Measurements from ENCODE around the gene FXYD4. TPM values are rescaled to one million over a fixed set of nuclear protein-coding genes. Genes with fewer than 3 reads are reported as not detected.
A peak's percentile ranks its signal among the peaks of the same experiment; 100 is the strongest.
"Not testable (repeated sequence)": the region's sequence is repeated elsewhere in the genome, so short reads cannot be mapped to it uniquely, and the experiment has no call there.

The FXYD4 gene
- total and polyA plus RNA-seq, 5 experiments from 2014 or later: not detected

GRCh38 chr10:43336061-43336460 lies 35.4 kb upstream of the FXYD4 start:
- peaks cover 17 to 22% (median 18%) of the 10 kb centered on the region in 4 donors for H3K4me1 Mint-ChIP-seq
- no peak for DNase-seq
- H3K36me3 Mint-ChIP-seq: peaks cover 0 to 2% (median 0%) of the 10 kb centered on the region in 3 donors
- H3K4me3 Mint-ChIP-seq: no peak overlapping the region
- peaks cover 4 to 41% (median 9%) of the 10 kb centered on the region in 5 donors for H3K27me3 Mint-ChIP-seq
- no peak overlapping the region for H3K27ac Mint-ChIP-seq
- POLR2A ChIA-PET: no interaction called here
- H3K9me3 Mint-ChIP-seq: no peaks in the 10 kb centered on the region
- ATAC-seq: no peak

GRCh38 chr10:43336641-43337318 lies 34.7 kb upstream of the FXYD4 start:
- H3K4me3 Mint-ChIP-seq: no peak overlapping the region
- peaks cover 4 to 41% (median 9%) of the 10 kb centered on the region in 5 donors for H3K27me3 Mint-ChIP-seq
- H3K9me3 Mint-ChIP-seq: no peaks in the 10 kb centered on the region
- no peak for ATAC-seq
- H3K27ac Mint-ChIP-seq: peak overlapping the region in 1 of 10 donors; percentile 33
- no peak for DNase-seq
- POLR2A ChIA-PET: no interaction called here
- peaks cover 0 to 2% (median 0%) of the 10 kb centered on the region in 3 donors for H3K36me3 Mint-ChIP-seq
- H3K4me1 Mint-ChIP-seq: peaks cover 14 to 19% (median 15%) of the 10 kb centered on the region in 4 donors

- ATAC-seq, H3K4me3 Mint-ChIP-seq, H3K27ac Mint-ChIP-seq, POLR2A ChIA-PET, H3K36me3 Mint-ChIP-seq, H3K9me3 Mint-ChIP-seq, DNase-seq: not testable (repeated sequence)
- peaks cover 6 to 12% (median 9%) of the 10 kb centered on the region in 4 donors for H3K4me1 Mint-ChIP-seq
- H3K27me3 Mint-ChIP-seq: peaks cover 4 to 41% (median 9%) of the 10 kb centered on the region in 5 donors
Observed at GRCh38 chr10:43337536-43337935, 33.9 kb upstream of the FXYD4 start.

GRCh38 chr10:43338117-43338516 lies 33.3 kb upstream of the FXYD4 start:
- H3K27me3 Mint-ChIP-seq: peaks cover 4 to 41% (median 9%) of the 10 kb centered on the region in 5 donors
- DNase-seq: no peak
- POLR2A ChIA-PET: no interaction called here
- no peaks in the 10 kb centered on the region for H3K9me3 Mint-ChIP-seq
- peaks cover under 1 to 7% (median 4%) of the 10 kb centered on the region in 4 donors for H3K4me1 Mint-ChIP-seq
- H3K4me3 Mint-ChIP-seq: no peak overlapping the region
- no peak for ATAC-seq
- H3K36me3 Mint-ChIP-seq: peaks cover 0 to 2% (median 0%) of the 10 kb centered on the region in 3 donors
- peak overlapping the region in 1 of 10 donors; percentile 57 for H3K27ac Mint-ChIP-seq

GRCh38 chr10:43339136-43339535 lies 32.3 kb upstream of the FXYD4 start:
- Mint-ChIP-seq H3K9me3 (no peaks in the 10 kb centered on the region), H3K27ac (peak overlapping the region in 1 of 10 donors; percentile 52), H3K4me1 (peaks cover 0 to 7% (median 1%) of the 10 kb centered on the region in 4 donors), H3K36me3 (peaks cover 0 to 2% (median 0%) of the 10 kb centered on the region in 3 donors), H3K4me3 (no peak overlapping the region), H3K27me3 (peaks cover 4 to 41% (median 9%) of the 10 kb centered on the region in 5 donors)
- no peak for DNase-seq
- POLR2A ChIA-PET: no interaction called here
- no peak for ATAC-seq

- POLR2A ChIA-PET: no interaction called here
- Mint-ChIP-seq H3K27me3 (peaks cover 4 to 41% (median 9%) of the 10 kb centered on the region in 5 donors), H3K36me3 (peaks cover 0 to 2% (median 0%) of the 10 kb centered on the region in 3 donors), H3K9me3 (no peaks in the 10 kb centered on the region), H3K4me1 (peaks cover 0 to 7% (median 1%) of the 10 kb centered on the region in 4 donors), H3K27ac (peak overlapping the region in 1 of 10 donors; percentile 32), H3K4me3 (no peak overlapping the region)
- ATAC-seq: no peak
- no peak for DNase-seq
Observed at GRCh38 chr10:43340101-43340500, 31.3 kb upstream of the FXYD4 start.

GRCh38 chr10:43340619-43341018 lies 30.8 kb upstream of the FXYD4 start:
- POLR2A ChIA-PET: no interaction called here
- H3K4me1 Mint-ChIP-seq: peaks cover 0 to 7% (median 1%) of the 10 kb centered on the region in 4 donors
- H3K36me3 Mint-ChIP-seq: peaks cover 0 to 2% (median 0%) of the 10 kb centered on the region in 3 donors
- no peak for DNase-seq
- ATAC-seq: no peak
- peak overlapping the region in 2 of 10 donors; percentile 28 to 45 for H3K27ac Mint-ChIP-seq
- H3K27me3 Mint-ChIP-seq: peaks cover 4 to 41% (median 9%) of the 10 kb centered on the region in 5 donors
- H3K4me3 Mint-ChIP-seq: no peak overlapping the region
- H3K9me3 Mint-ChIP-seq: no peaks in the 10 kb centered on the region

GRCh38 chr10:43341450-43341849 lies 30.0 kb upstream of the FXYD4 start:
- DNase-seq (no peak), ATAC-seq (no peak)
- Mint-ChIP-seq H3K4me3 (no peak overlapping the region), H3K9me3 (no peaks in the 10 kb centered on the region), H3K4me1 (peaks cover 0 to 7% (median 1%) of the 10 kb centered on the region in 4 donors), H3K27ac (no peak overlapping the region), H3K27me3 (peaks cover 4 to 40% (median 9%) of the 10 kb centered on the region in 5 donors), H3K36me3 (peaks cover 0 to 2% (median 0%) of the 10 kb centered on the region in 3 donors)
- POLR2A ChIA-PET: interaction anchor here (0.7 kb wide), 1 partner anchor 124 kb away, joined by 6 read pairs; no protein-coding TSS in a partner anchor

GRCh38 chr10:43342279-43343125 lies 28.9 kb upstream of the FXYD4 start:
- H3K36me3 Mint-ChIP-seq: peaks cover 0 to 2% (median 0%) of the 10 kb centered on the region in 3 donors
- H3K4me3 Mint-ChIP-seq: no peak overlapping the region
- peaks cover 0 to 7% (median 1%) of the 10 kb centered on the region in 4 donors for H3K4me1 Mint-ChIP-seq
- POLR2A ChIA-PET: interaction anchor here (0.7 kb wide), 1 partner anchor 125 kb away, joined by 6 read pairs; no protein-coding TSS in a partner anchor
- DNase-seq: no peak
- ATAC-seq: no peak
- no peak overlapping the region for H3K27ac Mint-ChIP-seq
- H3K27me3 Mint-ChIP-seq: peaks cover 4 to 32% (median 9%) of the 10 kb centered on the region in 5 donors
- no peaks in the 10 kb centered on the region for H3K9me3 Mint-ChIP-seq

GRCh38 chr10:43343126-43343525 lies 28.3 kb upstream of the FXYD4 start:
- POLR2A ChIA-PET: no interaction called here
- Mint-ChIP-seq H3K4me3 (no peak overlapping the region), H3K4me1 (peaks cover 1 to 7% (median 4%) of the 10 kb centered on the region in 4 donors), H3K9me3 (no peaks in the 10 kb centered on the region), H3K27ac (peak overlapping the region in 1 of 10 donors; percentile 43), H3K36me3 (peaks cover 0 to 2% (median 0%) of the 10 kb centered on the region in 3 donors), H3K27me3 (peaks cover 4 to 27% (median 8%) of the 10 kb centered on the region in 5 donors)
- ATAC-seq: no peak
- no peak for DNase-seq

GRCh38 chr10:43344051-43344450 lies 27.4 kb upstream of the FXYD4 start:
- POLR2A ChIA-PET: no interaction called here
- no peaks in the 10 kb centered on the region for H3K9me3 Mint-ChIP-seq
- DNase-seq: no peak
- no peak overlapping the region for H3K4me3 Mint-ChIP-seq
- H3K4me1 Mint-ChIP-seq: peaks cover 10 to 11% (median 10%) of the 10 kb centered on the region in 4 donors
- H3K36me3 Mint-ChIP-seq: peaks cover 0 to 4% (median 0%) of the 10 kb centered on the region in 3 donors
- H3K27ac Mint-ChIP-seq: peak overlapping the region in 2 of 10 donors; percentile 16 to 35
- ATAC-seq: no peak
- peaks cover 3 to 26% (median 12%) of the 10 kb centered on the region in 5 donors for H3K27me3 Mint-ChIP-seq

GRCh38 chr10:43347997-43348396 lies 23.4 kb upstream of the FXYD4 start:
- Mint-ChIP-seq H3K27me3 (peaks cover 0 to 26% (median 14%) of the 10 kb centered on the region in 5 donors), H3K4me3 (no peak overlapping the region), H3K36me3 (peaks cover 0 to 2% (median 0%) of the 10 kb centered on the region in 3 donors), H3K9me3 (no peaks in the 10 kb centered on the region), H3K27ac (peak overlapping the region in 2 of 10 donors; percentile 51 to 84), H3K4me1 (peaks cover 12 to 19% (median 16%) of the 10 kb centered on the region in 4 donors)
- POLR2A ChIA-PET: interaction anchor here (1.1 to 2.5 kb wide), 4 partner anchors 51 to 210 kb away, joined by 4 to 18 read pairs (median 6); partner anchors contain the start of gene CSGALNACT2
- ATAC-seq (no peak), DNase-seq (no peak)
